Epithelial cell of esophagus (primary cell): ENCODE data around the gene PTPRM.

Experiments
- DNase-seq: peaks from one replicate; pipeline ENCODE4 v3.0.0; 2010; ENCODE audit warnings: low read depth
- H3K4me3 ChIP-seq: 2 replicates; pipeline ENCODE4 v1.5.1; 2011; ENCODE audit warnings: mild to moderate bottlenecking, low read length, control low read depth
- TF ChIP-seq, protein P1 (sequence below): IDR thresholded peaks from 2 replicates; pipeline ENCODE4 v1.5.1; 2011; ENCODE audit warnings: low read depth, mild to moderate bottlenecking, low read length, control low read depth, inconsistent platforms; ENCODE audit not compliant: insufficient read depth; ENCODE audit errors: missing control alignments

The PTPRM gene

GRCh38 chr18:8088626-8089025 lies 521.5 kb downstream of the PTPRM start:
- TF ChIP-seq, protein P1, sequence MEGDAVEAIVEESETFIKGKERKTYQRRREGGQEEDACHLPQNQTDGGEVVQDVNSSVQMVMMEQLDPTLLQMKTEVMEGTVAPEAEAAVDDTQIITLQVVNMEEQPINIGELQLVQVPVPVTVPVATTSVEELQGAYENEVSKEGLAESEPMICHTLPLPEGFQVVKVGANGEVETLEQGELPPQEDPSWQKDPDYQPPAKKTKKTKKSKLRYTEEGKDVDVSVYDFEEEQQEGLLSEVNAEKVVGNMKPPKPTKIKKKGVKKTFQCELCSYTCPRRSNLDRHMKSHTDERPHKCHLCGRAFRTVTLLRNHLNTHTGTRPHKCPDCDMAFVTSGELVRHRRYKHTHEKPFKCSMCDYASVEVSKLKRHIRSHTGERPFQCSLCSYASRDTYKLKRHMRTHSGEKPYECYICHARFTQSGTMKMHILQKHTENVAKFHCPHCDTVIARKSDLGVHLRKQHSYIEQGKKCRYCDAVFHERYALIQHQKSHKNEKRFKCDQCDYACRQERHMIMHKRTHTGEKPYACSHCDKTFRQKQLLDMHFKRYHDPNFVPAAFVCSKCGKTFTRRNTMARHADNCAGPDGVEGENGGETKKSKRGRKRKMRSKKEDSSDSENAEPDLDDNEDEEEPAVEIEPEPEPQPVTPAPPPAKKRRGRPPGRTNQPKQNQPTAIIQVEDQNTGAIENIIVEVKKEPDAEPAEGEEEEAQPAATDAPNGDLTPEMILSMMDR = no peak
- DNase-seq = peak; percentile 63
- H3K4me3 ChIP-seq = no peak overlapping the region

DNA sequence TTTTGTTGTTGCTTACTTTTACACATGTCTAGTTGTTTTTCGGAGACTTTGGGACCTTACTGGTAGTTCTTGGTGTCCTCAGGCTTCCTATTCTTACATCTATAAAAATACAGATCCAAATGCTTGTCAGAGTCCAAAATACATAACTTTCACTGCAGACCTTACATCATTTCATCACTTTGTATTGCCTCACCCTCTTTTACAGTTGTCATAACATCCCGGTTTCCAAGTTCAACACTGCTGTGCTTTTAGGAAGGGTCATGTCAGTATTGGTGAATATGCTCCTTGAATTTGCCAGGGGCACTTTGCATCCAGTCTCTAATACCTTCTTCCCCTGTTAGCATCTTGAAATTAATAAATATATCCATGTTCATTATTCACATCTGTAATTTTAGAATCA lies 523.9 kb downstream of the PTPRM start:
- DNase-seq = no peak
- TF ChIP-seq, protein P1 = no peak
- no peak overlapping the region for H3K4me3 ChIP-seq

- TF ChIP-seq, protein P1 = no peak
- no peak overlapping the region for H3K4me3 ChIP-seq
- DNase-seq = no peak
These were observed 528.9 kb downstream of the PTPRM start for GRCh38 chr18:8095947-8096570.

- no peak for DNase-seq
- H3K4me3 ChIP-seq = no peak overlapping the region
- TF ChIP-seq, protein P1 = no peak
These were observed 530.3 kb downstream of the PTPRM start for GRCh38 chr18:8097399-8097798.

- no peak overlapping the region for H3K4me3 ChIP-seq
- TF ChIP-seq, protein P1 = no peak
- DNase-seq = no peak
These were observed 530.8 kb downstream of the PTPRM start for GRCh38 chr18:8097927-8098326.

DNA sequence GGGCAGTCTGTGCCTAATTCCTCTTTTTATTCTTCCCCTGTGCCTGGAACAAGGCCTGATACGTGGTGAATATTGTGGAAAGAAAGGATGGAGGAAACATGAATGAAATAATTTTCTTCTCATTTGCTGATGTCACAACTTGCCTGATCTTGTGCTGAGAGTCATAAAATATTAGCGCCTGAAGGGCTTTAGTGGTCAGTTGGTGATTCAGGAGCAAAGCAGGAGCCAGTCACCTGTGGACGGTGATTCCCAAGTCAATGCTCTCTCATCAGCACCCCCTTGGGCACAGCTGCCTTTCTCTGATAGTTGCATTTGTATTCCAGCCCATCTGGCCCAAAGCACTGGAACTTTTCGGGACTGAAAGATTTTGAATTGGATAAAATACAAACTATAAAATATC lies 539.5 kb downstream of the PTPRM start:
- TF ChIP-seq, protein P1 = no peak
- H3K4me3 ChIP-seq = no peak overlapping the region
- peak; percentile 88 for DNase-seq

DNA sequence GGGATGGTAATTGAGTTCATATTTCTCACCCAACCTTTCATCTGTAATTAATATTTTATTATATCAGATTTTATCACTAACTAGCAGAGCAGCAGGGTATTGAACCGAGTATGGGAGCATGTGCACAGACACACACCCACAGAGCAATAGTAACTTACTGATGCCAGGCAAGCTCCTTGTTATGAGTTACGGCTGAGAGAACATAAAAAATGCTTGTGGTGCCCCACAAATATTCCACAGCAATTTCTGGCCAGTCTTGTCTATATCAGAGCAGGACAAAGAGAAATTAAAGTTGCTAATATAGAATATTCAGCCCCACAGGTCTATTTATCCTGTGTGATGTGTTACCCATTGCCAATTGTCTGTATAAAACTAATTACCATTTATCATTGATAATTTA lies 540.3 kb downstream of the PTPRM start:
- no peak overlapping the region for H3K4me3 ChIP-seq
- TF ChIP-seq, protein P1 = no peak
- no peak for DNase-seq
